GM23248 (cell line): ENCODE results near the gene SEZ6. TPM values are rescaled to one million over a fixed set of nuclear protein-coding genes. Genes with fewer than 3 reads are reported as not detected.
A peak's percentile ranks its signal among the peaks of the same experiment; 100 is the strongest.

ENCODE experiments used
- DNase-seq: peaks from one replicate; pipeline ENCODE4 v3.0.0-alpha.2; 2015
- H2AFZ ChIP-seq: fragments of 200-600 bp; sonication (generic); 2 replicates; pipeline ENCODE4 v1.6.1; 2016; ENCODE audit warnings: antibody characterized with exemption
- H3F3A ChIP-seq: fragments of 200-600 bp; sonication (generic); 2 replicates; pipeline ENCODE4 v1.6.1; 2016; ENCODE audit warnings: mild to moderate bottlenecking, antibody characterized with exemption, mixed run types; ENCODE audit not compliant: insufficient read depth
- H3K27ac ChIP-seq: fragments of 200-600 bp; sonication (generic); 2 replicates; pipeline ENCODE4 v1.5.1; 2016; ENCODE audit warnings: mild to moderate bottlenecking
- H3K27me3 ChIP-seq: fragments of 200-600 bp; sonication (generic); replicated peaks from 2 replicates; pipeline ENCODE4 v1.6.1; 2016; ENCODE audit warnings: mild to moderate bottlenecking; ENCODE audit not compliant: insufficient read depth
- H3K36me3 ChIP-seq: fragments of 200-600 bp; sonication (generic); 2 replicates; pipeline ENCODE4 v1.6.1; 2016; ENCODE audit warnings: low read depth, mild to moderate bottlenecking
- H3K4me1 ChIP-seq: fragments of 200-600 bp; sonication (generic); 2 replicates; pipeline ENCODE4 v1.6.1; 2016; ENCODE audit warnings: mild to moderate bottlenecking; ENCODE audit not compliant: insufficient read depth
- H3K4me2 ChIP-seq: fragments of 200-600 bp; sonication (generic); one replicate; pipeline ENCODE4 v1.6.1; 2016; ENCODE audit warnings: mild to moderate bottlenecking; ENCODE audit not compliant: unreplicated experiment
- H3K4me3 ChIP-seq: fragments of 200-600 bp; sonication (generic); 2 replicates; pipeline ENCODE4 v1.5.1; 2016; ENCODE audit warnings: mild to moderate bottlenecking
- H3K79me2 ChIP-seq: fragments of 200-600 bp; sonication (generic); 2 replicates; pipeline ENCODE4 v1.6.1; 2016; ENCODE audit warnings: mild to moderate bottlenecking; ENCODE audit not compliant: insufficient read depth
- H3K9ac ChIP-seq: fragments of 200-600 bp; sonication (generic); 2 replicates; pipeline ENCODE4 v1.6.1; 2016; ENCODE audit warnings: mild to moderate bottlenecking
- H3K9me2 ChIP-seq: fragments of 200-600 bp; sonication (generic); 2 replicates; pipeline ENCODE4 v1.6.1; 2016; ENCODE audit warnings: mixed run types, mild to moderate bottlenecking, moderate library complexity; ENCODE audit not compliant: insufficient read depth
- H3K9me3 ChIP-seq: fragments of 200-600 bp; sonication (generic); one replicate; pipeline ENCODE4 v1.6.1; 2017; ENCODE audit warnings: low read depth
- H4K20me1 ChIP-seq: fragments of 200-600 bp; sonication (generic); 2 replicates; pipeline ENCODE4 v1.6.0; 2016; ENCODE audit not compliant: insufficient read depth
- EZH2 ChIP-seq: fragments of 200-600 bp; sonication (generic); IDR thresholded peaks from 2 replicates; pipeline ENCODE4 v1.6.1; 2018; ENCODE audit warnings: antibody characterized with exemption, mild to moderate bottlenecking; ENCODE audit not compliant: insufficient read depth, poor library complexity, severe bottlenecking
- EZH2phosphoT487 ChIP-seq: fragments of 200-600 bp; sonication (generic); IDR thresholded peaks from 2 replicates; pipeline ENCODE4 v1.6.1; 2018; ENCODE audit warnings: antibody characterized with exemption, moderate library complexity, mild to moderate bottlenecking, low read depth; ENCODE audit not compliant: insufficient read depth
- WGBS, 2 experiments: methylation state at CpG; one replicate each; pipeline ENCODE4 v1.1.6; 2015 to 2017; ENCODE audit warnings: low lambda C conversion rate in 2 of 2, low coverage in 1 of 2; ENCODE audit errors: missing lambda C conversion rate in 2 of 2; 5-methylcytosine and 5-hydroxymethylcytosine counted together
- in situ Hi-C: fragments of 300-500 bp; cut with MboI; formaldehyde crosslinking; loops from 2 replicates; pipeline ENCODE4 v1.15.0; 2020
- polyA plus RNA-seq: library from polyadenylated mRNA; unstranded; fragments of >200 nt; fragmentation: Nextera tagmentation; extraction: Ambion mirVana; gene quantifications from 2 replicates; pipeline ENCODE4 v1.2.1, GENCODE V29; 2016
- total RNA-seq: library from RNA; depleted of rRNA; stranded (reverse); fragments of >200 nt; shearing (Covaris generic); gene quantifications from 2 replicates; pipeline ENCODE4 v1.2.3, GENCODE V29; 2014; rRNA removed

Gene SEZ6, protein sequence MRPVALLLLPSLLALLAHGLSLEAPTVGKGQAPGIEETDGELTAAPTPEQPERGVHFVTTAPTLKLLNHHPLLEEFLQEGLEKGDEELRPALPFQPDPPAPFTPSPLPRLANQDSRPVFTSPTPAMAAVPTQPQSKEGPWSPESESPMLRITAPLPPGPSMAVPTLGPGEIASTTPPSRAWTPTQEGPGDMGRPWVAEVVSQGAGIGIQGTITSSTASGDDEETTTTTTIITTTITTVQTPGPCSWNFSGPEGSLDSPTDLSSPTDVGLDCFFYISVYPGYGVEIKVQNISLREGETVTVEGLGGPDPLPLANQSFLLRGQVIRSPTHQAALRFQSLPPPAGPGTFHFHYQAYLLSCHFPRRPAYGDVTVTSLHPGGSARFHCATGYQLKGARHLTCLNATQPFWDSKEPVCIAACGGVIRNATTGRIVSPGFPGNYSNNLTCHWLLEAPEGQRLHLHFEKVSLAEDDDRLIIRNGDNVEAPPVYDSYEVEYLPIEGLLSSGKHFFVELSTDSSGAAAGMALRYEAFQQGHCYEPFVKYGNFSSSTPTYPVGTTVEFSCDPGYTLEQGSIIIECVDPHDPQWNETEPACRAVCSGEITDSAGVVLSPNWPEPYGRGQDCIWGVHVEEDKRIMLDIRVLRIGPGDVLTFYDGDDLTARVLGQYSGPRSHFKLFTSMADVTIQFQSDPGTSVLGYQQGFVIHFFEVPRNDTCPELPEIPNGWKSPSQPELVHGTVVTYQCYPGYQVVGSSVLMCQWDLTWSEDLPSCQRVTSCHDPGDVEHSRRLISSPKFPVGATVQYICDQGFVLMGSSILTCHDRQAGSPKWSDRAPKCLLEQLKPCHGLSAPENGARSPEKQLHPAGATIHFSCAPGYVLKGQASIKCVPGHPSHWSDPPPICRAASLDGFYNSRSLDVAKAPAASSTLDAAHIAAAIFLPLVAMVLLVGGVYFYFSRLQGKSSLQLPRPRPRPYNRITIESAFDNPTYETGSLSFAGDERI
- not detected in 2 replicates for total RNA-seq
- not detected in 2 replicates for polyA plus RNA-seq

DNA sequence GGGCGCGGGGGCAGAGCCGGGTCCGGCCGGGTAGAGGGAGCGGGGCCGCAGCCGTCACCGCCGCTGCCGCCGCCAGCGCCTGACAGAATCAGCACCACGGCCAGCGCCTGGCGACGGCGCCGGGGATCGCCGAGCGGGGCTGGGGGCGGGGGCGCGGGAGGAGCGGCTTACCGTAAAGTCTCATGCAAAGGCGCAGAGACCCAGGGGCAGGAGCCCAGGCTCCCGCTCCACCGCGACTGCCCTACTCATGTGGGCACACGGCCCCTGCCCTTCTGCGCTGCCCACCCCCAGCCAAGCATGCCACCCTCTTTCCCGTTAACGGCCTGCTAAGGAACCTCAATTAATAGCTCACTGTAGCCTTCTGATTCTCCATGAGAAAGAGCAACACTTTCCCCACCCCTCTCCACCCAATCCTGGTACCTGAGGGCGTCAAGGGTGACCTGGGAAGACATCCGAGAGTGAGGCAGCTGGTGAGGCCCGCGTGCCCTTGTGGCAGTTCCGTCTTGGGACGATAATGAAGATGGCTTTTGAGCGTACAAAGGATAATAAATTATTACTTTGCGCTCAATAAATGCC lies at the start of gene SEZ6:
SEZ6 (minus strand) TSS at position 98 of the 576 bp plus-strand sequence. CDS start 164 bp downstream, outside the sequence.
- in situ Hi-C loops: no loop called here
- H3K4me3 ChIP-seq: no peak within 1 kb of the TSS
- H3K9ac ChIP-seq: no peak within 1 kb of the TSS
- peaks cover 41% of the 10 kb centered on the region for H3K27me3 ChIP-seq
- TF ChIP-seq EZH2: no peak
- no peak for TF ChIP-seq EZH2phosphoT487
- H3K9me3 ChIP-seq: no peaks in the 10 kb centered on the region
- no peaks in the 10 kb centered on the region for H3K4me1 ChIP-seq
- no peak within 1 kb of the TSS for H3K27ac ChIP-seq
- H4K20me1 ChIP-seq: no peaks in the 10 kb centered on the region
- peak; percentile 78 for DNase-seq
- WGBS, 2 experiments: 5 to 6% methylated on average over 15 to 24 of the region's 43 CpGs
- H3F3A ChIP-seq: no peaks in the 10 kb centered on the region
- H3K9me2 ChIP-seq: no peaks in the 10 kb centered on the region
- H3K36me3 ChIP-seq: no peaks in the 10 kb centered on the region
- no peak within 1 kb of the TSS for H3K4me2 ChIP-seq
- no peak within 1 kb of the TSS for H2AFZ ChIP-seq
- no peaks in the 10 kb centered on the region for H3K79me2 ChIP-seq

DNA sequence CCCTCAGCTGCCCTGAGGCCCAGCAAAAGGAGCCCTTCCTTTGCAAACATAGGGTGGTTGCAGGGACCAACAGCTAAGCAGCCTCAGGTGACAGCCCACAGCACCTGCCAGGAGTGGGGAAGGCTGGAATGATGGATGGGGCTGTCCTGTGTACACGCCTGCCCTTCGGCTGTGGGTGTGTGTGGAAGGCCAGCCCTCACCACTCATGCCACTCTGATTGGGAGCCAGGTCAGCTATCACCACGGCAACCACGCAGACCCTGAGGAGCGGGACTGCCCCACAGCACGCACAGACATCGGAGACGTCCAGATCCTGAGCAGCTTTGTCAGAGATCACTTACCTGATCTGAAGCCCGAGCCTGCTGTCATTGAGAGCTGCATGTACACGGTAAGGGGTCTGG lies 49.0 kb upstream of the SEZ6 start:
- TF ChIP-seq EZH2 (no peak), EZH2phosphoT487 (no peak)
- H3K9ac ChIP-seq: no peak overlapping the region
- peaks cover 33% of the 10 kb centered on the region for H3K27me3 ChIP-seq
- DNase-seq: no peak
- no peak overlapping the region for H3K27ac ChIP-seq
- no peaks in the 10 kb centered on the region for H3F3A ChIP-seq
- H4K20me1 ChIP-seq: no peaks in the 10 kb centered on the region
- no peaks in the 10 kb centered on the region for H3K9me3 ChIP-seq
- WGBS, 2 experiments: 32 to 38% methylated on average over 8 to 10 of the region's 10 CpGs
- no peak overlapping the region for H3K4me2 ChIP-seq
- H3K79me2 ChIP-seq: no peaks in the 10 kb centered on the region
- no peaks in the 10 kb centered on the region for H3K36me3 ChIP-seq
- H3K4me1 ChIP-seq: no peaks in the 10 kb centered on the region
- in situ Hi-C loops: no loop called here
- H2AFZ ChIP-seq: no peak overlapping the region
- H3K4me3 ChIP-seq: no peak overlapping the region
- H3K9me2 ChIP-seq: no peaks in the 10 kb centered on the region

DNA sequence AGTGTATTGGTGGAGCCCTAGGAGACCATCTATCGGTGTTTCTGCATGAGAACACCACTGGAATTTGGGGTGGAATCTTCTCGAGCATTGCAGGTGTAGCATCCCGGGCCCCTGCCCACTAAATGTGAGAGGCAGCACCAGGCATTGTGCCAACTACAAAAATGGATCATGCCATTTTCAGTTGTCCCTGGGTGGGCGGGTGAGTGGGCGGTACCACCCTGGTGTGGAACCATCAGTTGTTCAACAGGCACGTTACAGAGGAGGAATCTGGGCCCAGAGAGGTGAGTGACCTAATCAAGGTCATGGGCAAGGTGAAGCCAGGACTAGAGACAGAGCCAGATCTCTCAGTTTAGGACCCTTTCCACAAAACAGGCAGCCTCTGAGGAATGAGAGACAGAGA lies 45.9 kb upstream of the SEZ6 start:
- Histone ChIP-seq H3K27me3 (peaks cover 42% of the 10 kb centered on the region), H3K4me1 (peaks cover 6% of the 10 kb centered on the region; the same call in 1 of the 2 replicates), H3K9me3 (no peaks in the 10 kb centered on the region), H3F3A (no peaks in the 10 kb centered on the region), H3K9ac (no peak overlapping the region), H3K4me3 (no peak overlapping the region), H3K27ac (no peak overlapping the region), H4K20me1 (no peaks in the 10 kb centered on the region), H3K36me3 (no peaks in the 10 kb centered on the region), H3K79me2 (no peaks in the 10 kb centered on the region), H3K4me2 (no peak overlapping the region), H2AFZ (no peak overlapping the region), H3K9me2 (no peaks in the 10 kb centered on the region)
- in situ Hi-C loops: no loop called here
- whole genome bisulfite sequencing, 2 experiments: 56 to 61% methylated on average over 6 of the region's 6 CpGs
- TF ChIP-seq EZH2phosphoT487 (no peak), EZH2 (no peak)
- DNase-seq: no peak

DNA sequence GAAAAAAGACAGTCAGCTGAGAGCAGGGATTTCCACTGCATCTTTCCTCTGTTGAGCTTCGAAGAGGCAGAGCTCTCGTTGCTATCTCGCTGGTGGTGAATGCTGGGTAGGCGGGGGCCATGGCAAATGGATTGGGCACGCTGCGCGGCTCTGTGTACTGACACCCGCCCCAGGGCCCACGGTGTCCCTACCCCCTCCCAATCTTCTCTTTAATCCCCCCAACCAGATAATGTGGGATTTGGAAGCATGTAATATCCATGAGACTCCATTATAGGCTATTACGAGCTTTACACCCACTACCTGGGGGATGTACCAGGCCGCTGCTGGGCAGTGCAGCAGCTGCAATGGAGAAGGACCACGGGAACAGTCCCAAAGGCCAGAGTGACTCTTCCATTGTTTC lies 45.4 kb upstream of the SEZ6 start:
- H2AFZ ChIP-seq: no peak overlapping the region
- H3K36me3 ChIP-seq: no peaks in the 10 kb centered on the region
- H3K9ac ChIP-seq: no peak overlapping the region
- peaks cover 42% of the 10 kb centered on the region for H3K27me3 ChIP-seq
- TF ChIP-seq EZH2phosphoT487 (no peak), EZH2 (no peak)
- DNase-seq: no peak
- H3K4me1 ChIP-seq: peaks cover 6% of the 10 kb centered on the region; the same call in 1 of the 2 replicates
- no peak overlapping the region for H3K4me2 ChIP-seq
- in situ Hi-C loops: no loop called here
- no peaks in the 10 kb centered on the region for H4K20me1 ChIP-seq
- no peak overlapping the region for H3K27ac ChIP-seq
- H3K9me2 ChIP-seq: no peaks in the 10 kb centered on the region
- no peak overlapping the region for H3K4me3 ChIP-seq
- H3F3A ChIP-seq: no peaks in the 10 kb centered on the region
- 65 to 69% methylated on average over 12 of the region's 12 CpGs for WGBS, 2 experiments
- H3K9me3 ChIP-seq: no peaks in the 10 kb centered on the region
- H3K79me2 ChIP-seq: no peaks in the 10 kb centered on the region
